Measurements from ENCODE around the gene KDM1B. TPM values are rescaled to one million over a fixed set of nuclear protein-coding genes. Genes with fewer than 3 reads are reported as not detected.
"Not testable (repeated sequence)": the region's sequence is repeated elsewhere in the genome, so short reads cannot be mapped to it uniquely, and the experiment has no call there.

Gene KDM1B
- total RNA-seq, 4 donors from 2014 or later: 23.5 to 27.9 (median 24.5) TPM

- no peak for DNase-seq (ENCODE audit: low spot score in 2 of 2)
- no peak for TF ChIP-seq POLR2A (IDR thresholded peaks at IDR 0.05)
- no peak for TF ChIP-seq CTCF (IDR thresholded peaks at IDR 0.05)
- no peak overlapping the region for H3K4me3 ChIP-seq (ENCODE audit: low read depth, poor library complexity, severe bottlenecking)
- WGBS, 2 donors: 93 to 95% methylated on average over 6 of the region's 6 CpGs
- intact Hi-C loops (cut with DNase I; ENCODE audit: low total_unique reads): no loop called here
Measured at GRCh38 chr6:18206591-18206990, 51.4 kb downstream of the KDM1B start.

- DNase-seq (ENCODE audit: low spot score in 2 of 2): no peak
- no peak overlapping the region for H3K4me3 ChIP-seq (ENCODE audit: low read depth, poor library complexity, severe bottlenecking)
- no peak for TF ChIP-seq CTCF (IDR thresholded peaks at IDR 0.05)
- no peak for TF ChIP-seq POLR2A (IDR thresholded peaks at IDR 0.05)
- intact Hi-C loops (cut with DNase I; ENCODE audit: low total_unique reads): no loop called here
- WGBS, 2 donors: 85 to 91% methylated on average over 8 of the region's 8 CpGs
Measured at GRCh38 chr6:18207438-18207837, 52.2 kb downstream of the KDM1B start.

GRCh38 chr6:18207949-18208348, 52.7 kb downstream of the KDM1B start:
- 57 to 80% methylated on average over 2 of the region's 2 CpGs for WGBS, 2 donors
- TF ChIP-seq CTCF (IDR thresholded peaks at IDR 0.05) (no peak), POLR2A (IDR thresholded peaks at IDR 0.05) (no peak)
- intact Hi-C loops (cut with DNase I; ENCODE audit: low total_unique reads): no loop called here
- DNase-seq (ENCODE audit: low spot score in 2 of 2): no peak
- H3K4me3 ChIP-seq (ENCODE audit: low read depth, poor library complexity, severe bottlenecking): no peak overlapping the region

GRCh38 chr6:18208778-18209177, 53.6 kb downstream of the KDM1B start:
- intact Hi-C loops (cut with DNase I; ENCODE audit: low total_unique reads); H3K4me3 ChIP-seq (ENCODE audit: low read depth, poor library complexity, severe bottlenecking); DNase-seq (ENCODE audit: low spot score in 2 of 2): not testable (repeated sequence)
- WGBS, 2 donors: 96 to 98% methylated on average over 9 of the region's 9 CpGs

- H3K4me3 ChIP-seq (ENCODE audit: low read depth, poor library complexity, severe bottlenecking): no peak overlapping the region
- WGBS, 2 donors: 92 to 94% methylated on average over 12 of the region's 12 CpGs
- TF ChIP-seq CTCF (IDR thresholded peaks at IDR 0.05): no peak
- TF ChIP-seq POLR2A (IDR thresholded peaks at IDR 0.05): no peak
- intact Hi-C loops (cut with DNase I; ENCODE audit: low total_unique reads): no loop called here
- DNase-seq (ENCODE audit: low spot score in 2 of 2): no peak
Measured at GRCh38 chr6:18209539-18210197, 54.4 kb downstream of the KDM1B start.

- intact Hi-C loops (cut with DNase I; ENCODE audit: low total_unique reads): no loop called here
- no peak overlapping the region for H3K4me3 ChIP-seq (ENCODE audit: low read depth, poor library complexity, severe bottlenecking)
- 89 to 93% methylated on average over 5 of the region's 5 CpGs for WGBS, 2 donors
- no peak for TF ChIP-seq POLR2A (IDR thresholded peaks at IDR 0.05)
- TF ChIP-seq CTCF (IDR thresholded peaks at IDR 0.05): no peak
- no peak for DNase-seq (ENCODE audit: low spot score in 2 of 2)
Measured at GRCh38 chr6:18210707-18211106, 55.5 kb downstream of the KDM1B start.

All from lower leg skin (tissue), 4 donors.